OCI-LY1 (cell line): Measurements from ENCODE around the gene CD8A.

ENCODE experiments used
- H2AFZ ChIP-seq: fragments of 200-600 bp; sonication (generic), shearing (Covaris generic); 2 replicates; pipeline ENCODE4 v1.6.0; 2014; ENCODE audit warnings: antibody characterized with exemption, mild to moderate bottlenecking, low read length
- H3F3A ChIP-seq: fragments of 200-600 bp; sonication (generic), shearing (Covaris generic); 2 replicates; pipeline ENCODE4 v1.6.0; 2014; ENCODE audit warnings: mild to moderate bottlenecking, antibody characterized with exemption, low read length, moderate library complexity; ENCODE audit not compliant: insufficient read depth
- H3K27ac ChIP-seq: fragments of 200-600 bp; sonication (generic); 2 replicates; pipeline ENCODE4 v1.5.1; 2014; ENCODE audit warnings: low read length, mixed run types, mild to moderate bottlenecking, low read depth; ENCODE audit not compliant: poor library complexity, severe bottlenecking
- H3K27me3 ChIP-seq: fragments of 200-600 bp; sonication (generic); 2 replicates; pipeline ENCODE4 v1.6.0; 2014; ENCODE audit warnings: antibody characterized with exemption, mild to moderate bottlenecking, low read length, moderate library complexity; ENCODE audit not compliant: insufficient read depth
- H3K36me3 ChIP-seq: fragments of 200-600 bp; sonication (generic); 2 replicates; pipeline ENCODE4 v1.6.1; 2014; ENCODE audit warnings: mild to moderate bottlenecking, antibody characterized with exemption, low read length, moderate library complexity, mixed read lengths; ENCODE audit not compliant: insufficient read depth
- H3K4me1 ChIP-seq: fragments of 200-600 bp; sonication (generic); 2 replicates; pipeline ENCODE4 v1.5.1; 2014; ENCODE audit warnings: mild to moderate bottlenecking, low read length, moderate library complexity; ENCODE audit not compliant: insufficient read depth, severe bottlenecking
- H3K4me2 ChIP-seq: fragments of 200-600 bp; sonication (generic), shearing (Covaris generic); 2 replicates; pipeline ENCODE4 v1.6.1; 2014; ENCODE audit warnings: low read length
- H3K4me3 ChIP-seq: fragments of 200-600 bp; sonication (generic); 2 replicates; pipeline ENCODE4 v1.5.1; 2014; ENCODE audit warnings: low read length, low read depth, mild to moderate bottlenecking, mixed read lengths; ENCODE audit not compliant: poor library complexity, severe bottlenecking
- H3K79me2 ChIP-seq: fragments of 200-600 bp; shearing (Covaris generic); 2 replicates; pipeline ENCODE4 v1.6.1; 2016; ENCODE audit warnings: mixed run types, low read length, mixed read lengths; ENCODE audit not compliant: insufficient read depth
- H3K9ac ChIP-seq: fragments of 200-600 bp; sonication (generic), shearing (Covaris generic); 2 replicates; pipeline ENCODE4 v1.6.1; 2014; ENCODE audit warnings: mild to moderate bottlenecking, low read length, mixed read lengths
- H3K9me2 ChIP-seq: fragments of 200-600 bp; sonication (generic), shearing (Covaris generic); 2 replicates; pipeline ENCODE4 v1.6.1; 2014; ENCODE audit warnings: low read depth, mild to moderate bottlenecking, low read length, mixed read lengths
- H3K9me3 ChIP-seq: fragments of 200-600 bp; shearing (Covaris generic); 2 replicates; pipeline ENCODE4 v1.6.1; 2014; ENCODE audit warnings: low read length, mixed read lengths
- H4K20me1 ChIP-seq: fragments of 200-600 bp; sonication (generic), shearing (Covaris generic); 2 replicates; pipeline ENCODE4 v1.6.0; 2016; ENCODE audit warnings: mild to moderate bottlenecking, low read length; ENCODE audit not compliant: insufficient read depth
- EZH2 ChIP-seq: fragments of 200-600 bp; sonication (generic), shearing (Covaris generic); IDR thresholded peaks from 2 replicates; pipeline ENCODE4 v1.8.0; 2017; ENCODE audit warnings: borderline replicate concordance, mixed run types, mild to moderate bottlenecking, antibody characterized with exemption, low read length, moderate library complexity, mixed read lengths
- TF ChIP-seq, protein P1 (sequence below): fragments of 200-600 bp; sonication (generic), shearing (Covaris generic); IDR thresholded peaks from 2 replicates; pipeline ENCODE4 v1.5.1; 2017; ENCODE audit warnings: mild to moderate bottlenecking, antibody characterized with exemption, low read length, moderate library complexity, mixed read lengths

The CD8A gene

DNA sequence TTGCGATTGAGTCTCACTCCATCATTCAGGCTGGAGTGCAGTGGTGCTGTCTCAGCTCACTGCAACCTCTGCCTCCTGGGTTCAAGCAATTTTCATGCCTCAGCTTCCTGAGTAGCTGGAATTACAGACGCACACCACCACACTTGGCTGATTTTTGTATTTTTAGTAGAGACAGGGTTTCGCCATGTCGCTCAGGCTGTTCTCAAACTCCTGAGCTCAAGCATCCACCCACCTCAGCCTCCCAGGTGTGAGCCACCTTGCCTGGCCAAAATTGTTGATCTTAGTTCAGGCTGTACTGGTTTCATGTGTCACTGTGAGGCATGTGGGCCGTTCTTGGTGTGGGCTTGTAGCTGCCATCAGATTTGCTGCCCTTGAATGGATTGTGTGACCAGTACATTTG, 18.1 kb downstream of the CD8A start:
- H3K4me1 ChIP-seq = no peaks in the 10 kb centered on the region
- H3K9me3 ChIP-seq = no peaks in the 10 kb centered on the region
- H3K9me2 ChIP-seq = no peaks in the 10 kb centered on the region
- no peak overlapping the region for H3K4me3 ChIP-seq
- no peak overlapping the region for H2AFZ ChIP-seq
- no peaks in the 10 kb centered on the region for H3K27me3 ChIP-seq
- H3F3A ChIP-seq = no peaks in the 10 kb centered on the region
- H3K79me2 ChIP-seq = no peaks in the 10 kb centered on the region
- H3K27ac ChIP-seq = no peak overlapping the region
- no peaks in the 10 kb centered on the region for H4K20me1 ChIP-seq
- no peak overlapping the region for H3K4me2 ChIP-seq
- no peak overlapping the region for H3K9ac ChIP-seq
- TF ChIP-seq, protein P1, sequence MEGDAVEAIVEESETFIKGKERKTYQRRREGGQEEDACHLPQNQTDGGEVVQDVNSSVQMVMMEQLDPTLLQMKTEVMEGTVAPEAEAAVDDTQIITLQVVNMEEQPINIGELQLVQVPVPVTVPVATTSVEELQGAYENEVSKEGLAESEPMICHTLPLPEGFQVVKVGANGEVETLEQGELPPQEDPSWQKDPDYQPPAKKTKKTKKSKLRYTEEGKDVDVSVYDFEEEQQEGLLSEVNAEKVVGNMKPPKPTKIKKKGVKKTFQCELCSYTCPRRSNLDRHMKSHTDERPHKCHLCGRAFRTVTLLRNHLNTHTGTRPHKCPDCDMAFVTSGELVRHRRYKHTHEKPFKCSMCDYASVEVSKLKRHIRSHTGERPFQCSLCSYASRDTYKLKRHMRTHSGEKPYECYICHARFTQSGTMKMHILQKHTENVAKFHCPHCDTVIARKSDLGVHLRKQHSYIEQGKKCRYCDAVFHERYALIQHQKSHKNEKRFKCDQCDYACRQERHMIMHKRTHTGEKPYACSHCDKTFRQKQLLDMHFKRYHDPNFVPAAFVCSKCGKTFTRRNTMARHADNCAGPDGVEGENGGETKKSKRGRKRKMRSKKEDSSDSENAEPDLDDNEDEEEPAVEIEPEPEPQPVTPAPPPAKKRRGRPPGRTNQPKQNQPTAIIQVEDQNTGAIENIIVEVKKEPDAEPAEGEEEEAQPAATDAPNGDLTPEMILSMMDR = no peak
- no peak for TF ChIP-seq EZH2
- H3K36me3 ChIP-seq = peaks cover 74% of the 10 kb centered on the region; the same call in 1 of the 2 replicates

DNA sequence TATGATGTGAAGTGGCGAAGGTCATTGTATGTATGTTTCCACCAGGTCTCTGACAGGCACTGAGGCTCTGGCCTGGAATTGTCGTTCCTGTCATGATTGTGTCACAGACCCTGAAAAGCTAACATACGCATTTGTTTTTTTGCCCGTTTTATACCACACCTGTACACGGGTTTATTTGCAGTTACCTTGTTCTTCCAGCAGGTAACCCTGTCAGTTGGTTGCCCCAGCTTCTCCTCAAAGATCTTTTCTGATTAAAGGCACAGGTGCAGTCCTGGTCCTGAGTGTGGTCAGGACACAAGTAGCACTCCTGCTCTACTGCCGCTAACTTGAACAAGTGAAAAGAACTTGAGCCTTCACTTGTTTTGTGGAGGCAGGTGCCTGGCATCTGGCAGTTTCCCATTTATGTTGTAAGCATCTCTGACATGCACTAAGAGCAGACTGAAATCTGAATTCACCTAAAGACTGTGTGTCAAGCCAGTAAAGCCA, 19.9 kb downstream of the CD8A start:
- H3F3A ChIP-seq = no peaks in the 10 kb centered on the region
- no peaks in the 10 kb centered on the region for H4K20me1 ChIP-seq
- H3K4me1 ChIP-seq = no peaks in the 10 kb centered on the region
- TF ChIP-seq EZH2 = no peak
- TF ChIP-seq, protein P1 = no peak
- H3K36me3 ChIP-seq = peaks cover 85% of the 10 kb centered on the region; the same call in 1 of the 2 replicates
- H3K79me2 ChIP-seq = no peaks in the 10 kb centered on the region
- no peak overlapping the region for H2AFZ ChIP-seq
- no peaks in the 10 kb centered on the region for H3K9me2 ChIP-seq
- H3K9me3 ChIP-seq = no peaks in the 10 kb centered on the region
- no peak overlapping the region for H3K9ac ChIP-seq
- H3K27ac ChIP-seq = no peak overlapping the region
- no peak overlapping the region for H3K4me3 ChIP-seq
- H3K4me2 ChIP-seq = no peak overlapping the region
- no peaks in the 10 kb centered on the region for H3K27me3 ChIP-seq

DNA sequence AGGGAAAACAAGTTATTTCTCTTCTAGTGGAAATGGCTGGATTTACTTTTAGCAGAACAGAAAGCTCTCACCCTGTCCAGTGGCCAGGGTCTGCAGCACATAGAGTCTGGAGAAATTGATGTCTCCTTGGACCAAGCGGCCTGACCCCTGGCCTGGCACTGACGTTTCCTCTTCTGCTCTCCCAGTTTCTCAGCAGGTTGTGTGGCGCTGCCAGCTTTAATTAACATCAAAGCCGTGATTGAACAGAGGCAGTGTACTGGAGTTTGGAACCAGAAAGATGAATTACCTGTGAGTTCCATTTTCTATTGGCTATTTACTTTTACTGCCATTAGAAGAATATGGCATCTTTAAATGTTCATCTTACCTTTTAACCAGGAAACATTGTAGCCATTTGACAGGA, 20.9 kb downstream of the CD8A start:
- Histone ChIP-seq H3K9ac (no peak overlapping the region), H4K20me1 (no peaks in the 10 kb centered on the region), H3F3A (no peaks in the 10 kb centered on the region), H3K27me3 (no peaks in the 10 kb centered on the region), H3K9me2 (no peaks in the 10 kb centered on the region), H3K27ac (no peak overlapping the region), H3K79me2 (no peaks in the 10 kb centered on the region), H2AFZ (no peak overlapping the region), H3K4me1 (no peaks in the 10 kb centered on the region), H3K36me3 (peaks cover 87% of the 10 kb centered on the region; the same call in 1 of the 2 replicates), H3K9me3 (no peaks in the 10 kb centered on the region), H3K4me2 (no peak overlapping the region), H3K4me3 (no peak overlapping the region)
- TF ChIP-seq EZH2 = no peak
- TF ChIP-seq, protein P1 = no peak
